Gastrocnemius medialis (tissue), 4 donors: ENCODE results near the gene LRP1-AS.

Experiments used
- CTCF ChIP-seq, 5 experiments: fragments of 450-650 bp in 3 of 5; fragments of 200-600 bp in 2 of 5; sonication (generic) in 2 of 5; IDR thresholded peaks in 4 of 5; conservative IDR thresholded peaks in 1 of 5; 1 replicate in 4 of 5; 2 replicates in 1 of 5; pipeline ENCODE4 v1.5.1; 2016 to 2019; ENCODE audit warnings: antibody characterized with exemption in 5 of 5, mild to moderate bottlenecking in 3 of 5, moderate library complexity in 3 of 5
- POLR2A ChIP-seq, 2 donors: fragments of 450-650 bp; IDR thresholded peaks; one replicate each; pipeline ENCODE4 v1.6.1; 2017; ENCODE audit warnings: antibody characterized with exemption in 2 of 2, mild to moderate bottlenecking in 2 of 2, moderate library complexity in 2 of 2

GRCh38 chr12:57159311-57159710 lies 11.9 kb upstream of the LRP1-AS start:
- TF ChIP-seq CTCF (IDR thresholded peaks at IDR 0.05 in 4 of 5, conservative IDR thresholded peaks at IDR 0.05 in 1 of 5), result no peak
- TF ChIP-seq POLR2A (IDR thresholded peaks at IDR 0.05), result no peak
